ENCODE data around the gene MAPK9.
A peak's percentile ranks its signal among the peaks of the same experiment; 100 is the strongest.

MAPK9 gene

DNA sequence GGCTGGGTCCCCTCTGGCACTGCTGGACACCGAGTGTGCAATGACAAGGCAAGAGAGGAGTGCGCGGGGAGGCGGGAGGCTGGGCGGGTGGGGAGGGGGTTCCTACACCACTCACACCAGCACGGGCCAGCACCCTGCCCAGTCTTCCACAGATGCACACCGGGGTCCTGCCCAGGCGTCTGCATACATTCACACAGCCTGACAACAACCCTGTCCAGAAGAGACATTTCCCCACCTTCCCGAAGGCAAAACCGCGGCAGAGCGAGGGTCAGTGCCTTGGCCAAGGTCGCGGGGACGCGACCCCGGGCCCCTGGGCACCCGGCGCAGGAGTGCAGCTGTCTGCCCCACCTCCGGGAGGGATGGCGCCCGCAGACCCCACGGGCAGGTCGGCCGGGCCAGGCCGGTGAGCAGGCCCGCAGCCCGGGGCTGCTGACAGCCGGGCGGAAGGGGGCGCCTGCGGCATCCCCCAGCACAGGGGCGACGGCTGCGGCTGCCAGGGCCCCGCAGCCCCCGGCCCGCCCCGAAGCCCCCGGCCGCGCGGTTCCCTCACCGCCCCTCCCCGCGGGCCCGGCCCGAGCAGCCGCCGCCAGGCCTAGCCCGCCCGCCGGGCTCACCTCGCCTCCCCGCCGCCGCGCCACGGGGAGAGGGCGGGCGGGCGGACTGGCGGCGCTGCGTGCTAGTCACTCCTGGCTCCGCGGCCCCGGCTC, 496 bp downstream of the MAPK9 start:
- peaks cover 36% of the 10 kb centered on the region for H3K4me1 Mint-ChIP-seq
- peak overlapping the region; percentile 99 for H3K27ac Mint-ChIP-seq
- DNase-seq (ENCODE audit: low spot score in 2 of 2) (peak in 1 of 2 donors; percentile 9), ATAC-seq (ENCODE audit: low read depth) (peak; percentile 22)
- no peaks in the 10 kb centered on the region for H3K27me3 Mint-ChIP-seq
- peaks cover 8% of the 10 kb centered on the region for H3K36me3 Mint-ChIP-seq
- H3K4me3 Mint-ChIP-seq = peak overlapping the region; percentile 94
- H3K9me3 Mint-ChIP-seq = no peaks in the 10 kb centered on the region

DNA sequence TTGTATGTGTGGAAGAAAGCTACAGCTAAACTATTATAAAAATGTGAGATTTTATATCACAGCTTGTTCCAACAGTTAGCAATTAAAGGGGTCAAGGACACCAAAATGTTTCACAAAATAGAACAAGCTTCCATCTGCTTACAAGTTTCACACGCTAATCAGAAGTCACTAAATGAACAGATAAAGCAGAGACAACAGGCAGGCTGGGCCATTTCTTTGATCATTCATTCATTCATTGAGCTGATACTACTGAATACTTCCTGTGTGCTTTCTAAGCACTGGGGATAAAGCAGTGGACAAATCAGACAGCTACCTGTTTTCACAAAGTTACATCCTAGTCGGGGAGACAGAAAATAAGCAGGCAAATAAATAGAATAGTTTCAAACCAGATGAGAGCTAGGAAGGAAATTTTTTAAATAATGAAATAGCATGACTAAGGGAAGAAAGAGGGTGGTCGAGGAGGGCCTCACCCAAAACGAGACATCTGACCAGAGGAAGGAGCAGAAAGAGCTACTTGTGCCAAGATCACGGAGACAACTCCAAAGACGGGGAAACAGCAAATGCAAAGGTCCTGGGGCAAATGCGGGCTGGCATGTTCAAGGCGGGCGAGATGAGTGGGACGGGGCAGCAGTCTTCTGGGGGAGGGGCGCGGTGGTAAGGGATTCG, 1.2 kb downstream of the MAPK9 start:
- peaks cover 11% of the 10 kb centered on the region for H3K36me3 Mint-ChIP-seq
- H3K4me1 Mint-ChIP-seq = peaks cover 36% of the 10 kb centered on the region
- DNase-seq (ENCODE audit: low spot score in 2 of 2) (no peak), ATAC-seq (ENCODE audit: low read depth) (no peak)
- no peaks in the 10 kb centered on the region for H3K27me3 Mint-ChIP-seq
- H3K9me3 Mint-ChIP-seq = no peaks in the 10 kb centered on the region
- H3K27ac Mint-ChIP-seq = peak overlapping the region; percentile 90
- H3K4me3 Mint-ChIP-seq = peak overlapping the region; percentile 94

DNA sequence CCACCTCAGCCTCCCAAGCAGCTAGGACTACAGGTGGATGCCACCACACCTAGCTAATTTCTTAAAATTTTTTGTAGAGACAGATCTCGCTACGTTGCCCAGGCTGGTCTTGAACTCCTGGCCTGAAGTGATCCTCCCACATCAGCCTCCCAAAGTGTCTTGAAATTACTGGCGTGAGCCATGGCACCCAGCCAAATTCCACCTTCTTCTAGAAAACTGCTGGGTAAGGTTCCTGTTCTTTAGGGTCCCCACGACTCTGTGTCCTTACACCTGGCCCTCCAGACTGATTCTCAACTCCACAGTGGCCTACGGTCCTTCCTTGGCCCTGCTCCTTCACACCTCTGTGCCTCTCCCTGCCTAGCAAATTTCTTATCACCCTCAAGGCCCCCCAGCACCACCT, 1.9 kb downstream of the MAPK9 start:
- Mint-ChIP-seq H3K9me3 (no peaks in the 10 kb centered on the region), H3K27ac (no peak overlapping the region), H3K27me3 (no peaks in the 10 kb centered on the region), H3K4me1 (peaks cover 40% of the 10 kb centered on the region), H3K36me3 (peaks cover 16% of the 10 kb centered on the region), H3K4me3 (peak overlapping the region; percentile 94)
- DNase-seq (ENCODE audit: low spot score in 2 of 2) (no peak), ATAC-seq (ENCODE audit: low read depth) (no peak)

DNA sequence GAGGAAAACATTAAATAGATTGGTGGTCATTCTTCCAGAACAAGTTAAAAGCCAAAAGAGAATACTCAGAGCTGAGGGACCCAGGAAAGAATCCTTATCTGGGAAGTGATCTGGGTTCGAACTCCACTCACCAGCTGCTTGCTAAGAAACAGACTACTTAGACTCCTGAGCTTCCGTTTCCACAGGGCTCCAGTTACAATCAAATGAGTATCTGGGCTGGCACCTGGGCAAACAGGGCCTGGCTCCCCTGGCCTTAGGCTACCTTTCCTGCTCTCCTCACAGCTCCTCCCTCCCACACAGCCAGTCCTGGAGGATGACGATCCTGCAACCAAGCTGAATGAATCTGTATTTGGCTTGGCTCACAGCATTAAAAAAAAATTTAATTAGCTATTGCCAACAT, 2.5 kb downstream of the MAPK9 start:
- H3K27ac Mint-ChIP-seq = no peak overlapping the region
- H3K36me3 Mint-ChIP-seq = peaks cover 21% of the 10 kb centered on the region
- no peak for DNase-seq (ENCODE audit: low spot score in 2 of 2)
- peaks cover 42% of the 10 kb centered on the region for H3K4me1 Mint-ChIP-seq
- no peak for ATAC-seq (ENCODE audit: low read depth)
- no peaks in the 10 kb centered on the region for H3K9me3 Mint-ChIP-seq
- H3K4me3 Mint-ChIP-seq = no peak overlapping the region
- no peaks in the 10 kb centered on the region for H3K27me3 Mint-ChIP-seq

DNA sequence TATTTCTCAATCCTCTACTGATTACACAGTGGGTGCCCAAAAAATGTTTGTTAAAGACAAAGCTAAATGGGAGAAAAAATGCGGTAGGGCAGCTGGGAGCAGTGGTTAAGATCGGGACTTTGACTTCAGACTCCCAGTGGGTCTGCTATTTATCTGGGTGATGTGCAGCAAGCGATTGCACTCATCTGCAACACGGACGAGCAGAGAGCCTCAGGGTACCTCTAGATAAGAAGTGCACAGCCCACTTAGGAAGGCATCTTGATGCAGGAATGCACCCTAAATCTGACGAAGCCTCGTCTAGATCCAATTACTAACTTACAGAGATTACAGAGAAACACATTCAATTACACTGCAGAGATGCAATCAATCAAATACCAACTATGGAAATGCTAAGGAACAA, 4.0 kb downstream of the MAPK9 start:
- H3K9me3 Mint-ChIP-seq = no peaks in the 10 kb centered on the region
- peaks cover 31% of the 10 kb centered on the region for H3K4me1 Mint-ChIP-seq
- DNase-seq (ENCODE audit: low spot score in 2 of 2) (no peak), ATAC-seq (ENCODE audit: low read depth) (no peak)
- no peak overlapping the region for H3K4me3 Mint-ChIP-seq
- no peak overlapping the region for H3K27ac Mint-ChIP-seq
- H3K27me3 Mint-ChIP-seq = no peaks in the 10 kb centered on the region
- H3K36me3 Mint-ChIP-seq = peaks cover 32% of the 10 kb centered on the region

DNA sequence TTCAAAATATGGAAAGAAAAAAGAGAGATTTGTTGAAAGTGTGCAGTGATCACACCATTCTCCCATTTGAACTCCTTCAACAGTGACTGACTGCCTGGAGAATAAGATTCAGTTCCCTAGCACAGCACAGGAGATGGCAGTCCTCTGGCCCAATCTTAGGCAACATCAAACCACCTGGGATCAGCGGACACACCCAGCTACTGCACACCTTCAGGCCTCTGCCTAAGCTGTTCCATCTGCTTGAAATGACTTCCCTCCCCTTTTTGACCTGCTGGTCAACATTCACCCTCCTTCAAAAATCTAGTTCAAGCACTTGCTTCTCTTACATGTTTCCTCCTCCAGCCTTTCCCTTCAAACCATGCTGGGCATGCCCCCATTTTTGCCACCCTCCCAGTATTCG, 4.5 kb downstream of the MAPK9 start:
- H3K4me3 Mint-ChIP-seq = no peak overlapping the region
- DNase-seq (ENCODE audit: low spot score in 2 of 2) (no peak), ATAC-seq (ENCODE audit: low read depth) (no peak)
- H3K9me3 Mint-ChIP-seq = no peaks in the 10 kb centered on the region
- no peak overlapping the region for H3K27ac Mint-ChIP-seq
- H3K27me3 Mint-ChIP-seq = no peaks in the 10 kb centered on the region
- H3K36me3 Mint-ChIP-seq = peaks cover 37% of the 10 kb centered on the region
- peaks cover 28% of the 10 kb centered on the region for H3K4me1 Mint-ChIP-seq

DNA sequence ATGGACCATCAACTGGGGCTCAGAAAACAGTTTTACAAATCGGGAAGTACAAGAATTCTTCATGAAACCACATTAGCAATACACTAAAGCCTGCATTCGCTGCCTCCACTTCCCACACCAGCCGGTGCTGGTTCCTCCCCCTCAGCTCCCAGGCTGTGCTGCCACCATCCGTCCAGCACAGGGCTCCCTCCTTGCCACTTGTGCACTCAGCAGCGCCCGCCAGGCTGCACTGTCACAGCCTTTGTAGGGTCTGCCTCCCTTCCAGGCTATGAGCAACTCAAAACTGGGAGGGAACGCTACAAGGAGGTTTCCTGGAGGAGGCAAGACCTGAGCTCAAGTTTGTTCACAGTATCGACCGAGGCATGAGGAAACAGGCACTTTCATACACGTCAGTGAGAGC, 7.7 kb downstream of the MAPK9 start:
- H3K27ac Mint-ChIP-seq = no peak overlapping the region
- ATAC-seq (ENCODE audit: low read depth) (no peak), DNase-seq (ENCODE audit: low spot score in 2 of 2) (no peak)
- peaks cover 20% of the 10 kb centered on the region for H3K4me1 Mint-ChIP-seq
- H3K9me3 Mint-ChIP-seq = peaks cover 3% of the 10 kb centered on the region
- H3K36me3 Mint-ChIP-seq = peaks cover 57% of the 10 kb centered on the region
- no peak overlapping the region for H3K4me3 Mint-ChIP-seq
- H3K27me3 Mint-ChIP-seq = no peaks in the 10 kb centered on the region

DNA sequence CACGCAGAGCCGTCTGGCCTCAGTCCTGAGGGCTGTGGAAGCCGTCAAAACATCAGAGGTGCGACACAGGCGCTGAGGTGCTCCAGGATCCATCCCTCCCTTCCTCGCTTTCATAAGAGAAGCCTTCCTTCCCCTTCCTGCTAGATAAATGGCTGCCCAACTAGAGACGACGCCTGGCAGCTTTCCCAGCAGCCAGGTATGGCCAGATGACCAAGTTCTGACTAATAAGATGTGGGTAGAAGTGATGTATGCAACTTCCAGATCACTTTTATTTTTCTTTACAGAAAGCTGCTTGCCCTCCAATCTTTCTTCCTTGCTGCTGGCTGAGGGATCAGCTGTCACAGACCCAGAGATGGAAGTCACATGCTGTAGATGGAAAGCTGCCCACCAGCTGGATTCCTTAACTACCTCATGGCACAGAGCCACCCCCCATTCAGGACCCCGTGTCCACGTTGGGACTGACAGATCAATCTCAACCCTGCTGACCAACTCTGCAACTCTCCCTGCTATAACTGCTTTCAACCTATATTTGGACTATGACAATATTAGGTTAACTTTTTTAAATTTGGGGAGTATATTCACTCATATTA, 8.8 kb downstream of the MAPK9 start:
- no peak overlapping the region for H3K27ac Mint-ChIP-seq
- no peaks in the 10 kb centered on the region for H3K27me3 Mint-ChIP-seq
- DNase-seq (ENCODE audit: low spot score in 2 of 2) = no peak
- ATAC-seq (ENCODE audit: low read depth) = no peak
- no peak overlapping the region for H3K4me3 Mint-ChIP-seq
- H3K9me3 Mint-ChIP-seq = peaks cover 4% of the 10 kb centered on the region
- peaks cover 61% of the 10 kb centered on the region for H3K36me3 Mint-ChIP-seq
- H3K4me1 Mint-ChIP-seq = peaks cover 18% of the 10 kb centered on the region

DNA sequence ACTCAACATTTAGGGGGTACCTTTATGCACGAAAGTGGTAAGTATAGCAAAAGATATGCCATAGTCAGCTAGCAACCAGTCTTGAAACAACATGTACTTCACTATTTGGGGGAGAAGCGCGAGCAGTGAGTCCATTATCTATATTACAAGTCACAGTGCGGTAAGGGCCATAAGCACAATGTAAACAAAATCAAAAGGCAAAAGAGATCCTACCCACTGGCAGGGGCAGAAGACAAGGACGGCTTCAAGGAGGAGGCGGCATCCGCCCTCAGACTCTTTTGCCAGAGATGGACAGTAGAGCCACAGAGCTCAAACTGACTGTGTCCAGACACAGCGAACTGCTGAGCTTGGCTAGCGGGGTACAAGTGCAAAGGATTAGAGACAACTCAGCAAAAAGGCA, 9.6 kb downstream of the MAPK9 start:
- Mint-ChIP-seq H3K9me3 (peaks cover 6% of the 10 kb centered on the region), H3K27me3 (no peaks in the 10 kb centered on the region), H3K4me1 (peaks cover 12% of the 10 kb centered on the region), H3K27ac (no peak overlapping the region), H3K36me3 (peaks cover 65% of the 10 kb centered on the region), H3K4me3 (no peak overlapping the region)
- ATAC-seq (ENCODE audit: low read depth) = no peak
- no peak for DNase-seq (ENCODE audit: low spot score in 2 of 2)

DNA sequence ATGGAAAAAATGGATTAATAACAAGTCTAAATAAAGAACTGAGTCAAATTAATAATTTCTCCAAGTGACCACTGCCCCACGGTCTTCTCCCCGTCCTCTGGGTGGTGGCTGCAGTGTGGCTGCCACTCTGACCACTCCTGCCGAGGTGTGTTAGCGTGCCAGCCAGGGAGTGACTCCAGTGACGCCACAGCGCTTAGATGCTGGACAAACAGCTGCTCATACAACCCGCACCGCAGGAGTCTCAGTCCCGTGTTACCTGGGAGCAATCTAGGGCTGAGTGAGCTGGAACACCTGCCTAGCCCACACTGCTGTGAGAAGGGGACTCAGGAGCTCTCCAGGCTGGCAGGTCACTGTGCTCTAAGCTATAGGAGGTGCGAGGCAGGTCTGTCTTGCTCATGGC, 10.2 kb downstream of the MAPK9 start:
- Mint-ChIP-seq H3K27ac (no peak overlapping the region), H3K27me3 (no peaks in the 10 kb centered on the region), H3K4me3 (no peak overlapping the region), H3K4me1 (peaks cover 12% of the 10 kb centered on the region), H3K9me3 (peaks cover 8% of the 10 kb centered on the region), H3K36me3 (peaks cover 66% of the 10 kb centered on the region)
- DNase-seq (ENCODE audit: low spot score in 2 of 2) (no peak), ATAC-seq (ENCODE audit: low read depth) (no peak)

DNA sequence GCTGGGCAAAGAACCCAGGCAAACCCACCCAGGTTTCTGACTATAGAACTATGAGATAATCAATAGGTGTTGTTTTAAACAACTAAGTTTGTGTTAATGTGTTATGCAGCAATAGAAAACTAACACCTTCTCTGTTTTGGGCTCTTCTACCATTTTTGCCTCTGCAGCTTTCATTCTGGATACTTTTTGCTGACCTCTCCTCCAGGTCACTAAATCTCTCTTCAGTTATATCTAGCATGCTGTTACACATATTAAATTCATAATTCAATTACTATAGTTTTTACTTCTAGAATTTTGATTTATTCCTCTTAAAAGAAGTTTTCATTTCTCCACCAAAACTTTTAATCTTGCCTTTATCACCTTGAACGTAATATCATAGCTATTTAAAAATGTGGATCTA, 17.2 kb downstream of the MAPK9 start:
- Mint-ChIP-seq H3K36me3 (peaks cover 61% of the 10 kb centered on the region), H3K27me3 (no peaks in the 10 kb centered on the region), H3K9me3 (peaks cover 30% of the 10 kb centered on the region), H3K4me3 (no peak overlapping the region), H3K27ac (no peak overlapping the region), H3K4me1 (no peaks in the 10 kb centered on the region)
- ATAC-seq (ENCODE audit: low read depth) = no peak
- DNase-seq (ENCODE audit: low spot score in 2 of 2) = no peak

DNA sequence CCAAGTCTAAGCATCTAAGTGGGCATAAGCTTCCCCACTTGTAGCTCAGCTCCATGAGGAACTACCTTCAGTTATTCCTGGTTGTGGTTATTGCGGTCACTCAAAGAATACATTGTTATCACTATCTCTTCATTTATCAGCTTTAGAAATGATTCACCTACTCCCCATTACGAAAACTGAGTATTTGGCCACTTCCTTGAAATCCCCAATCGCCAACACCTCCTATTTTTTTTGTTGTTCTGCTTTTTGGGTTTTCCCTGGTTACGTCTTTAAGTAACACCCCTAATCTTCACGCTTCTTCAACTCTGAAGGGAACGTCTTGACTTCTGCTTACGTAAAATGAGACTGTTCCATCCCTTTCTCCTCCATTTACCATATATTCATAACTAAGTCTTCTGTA, 20.7 kb downstream of the MAPK9 start:
- Mint-ChIP-seq H3K4me3 (no peak overlapping the region), H3K27ac (no peak overlapping the region), H3K36me3 (peaks cover 61% of the 10 kb centered on the region), H3K4me1 (no peaks in the 10 kb centered on the region), H3K27me3 (no peaks in the 10 kb centered on the region), H3K9me3 (peaks cover 22% of the 10 kb centered on the region)
- ATAC-seq (ENCODE audit: low read depth) = no peak
- no peak for DNase-seq (ENCODE audit: low spot score in 2 of 2)

DNA sequence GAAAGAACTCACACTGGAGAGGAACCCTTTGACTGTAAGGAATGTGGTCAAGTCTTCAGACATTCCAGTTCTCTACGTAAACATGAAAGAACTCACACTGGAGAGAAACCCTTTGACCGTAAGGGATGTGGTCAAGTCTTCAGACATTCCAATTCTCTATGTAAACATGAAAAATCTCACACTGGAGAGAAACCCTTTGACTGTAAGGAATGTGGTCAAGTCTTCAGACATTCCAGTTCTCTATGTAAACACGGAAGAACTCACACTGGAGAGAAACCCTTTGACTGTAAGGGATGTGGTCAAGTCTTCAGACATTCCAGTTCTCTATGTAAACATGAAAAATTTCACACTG, 32.6 kb downstream of the MAPK9 start:
- H3K36me3 Mint-ChIP-seq = peaks cover 70% of the 10 kb centered on the region
- H3K9me3 Mint-ChIP-seq = peaks cover 26% of the 10 kb centered on the region
- H3K27me3 Mint-ChIP-seq = no peaks in the 10 kb centered on the region
- DNase-seq (ENCODE audit: low spot score in 2 of 2) = no peak
- no peak for ATAC-seq (ENCODE audit: low read depth)
- no peak overlapping the region for H3K4me3 Mint-ChIP-seq
- H3K4me1 Mint-ChIP-seq = no peaks in the 10 kb centered on the region
- H3K27ac Mint-ChIP-seq = no peak overlapping the region

DNA sequence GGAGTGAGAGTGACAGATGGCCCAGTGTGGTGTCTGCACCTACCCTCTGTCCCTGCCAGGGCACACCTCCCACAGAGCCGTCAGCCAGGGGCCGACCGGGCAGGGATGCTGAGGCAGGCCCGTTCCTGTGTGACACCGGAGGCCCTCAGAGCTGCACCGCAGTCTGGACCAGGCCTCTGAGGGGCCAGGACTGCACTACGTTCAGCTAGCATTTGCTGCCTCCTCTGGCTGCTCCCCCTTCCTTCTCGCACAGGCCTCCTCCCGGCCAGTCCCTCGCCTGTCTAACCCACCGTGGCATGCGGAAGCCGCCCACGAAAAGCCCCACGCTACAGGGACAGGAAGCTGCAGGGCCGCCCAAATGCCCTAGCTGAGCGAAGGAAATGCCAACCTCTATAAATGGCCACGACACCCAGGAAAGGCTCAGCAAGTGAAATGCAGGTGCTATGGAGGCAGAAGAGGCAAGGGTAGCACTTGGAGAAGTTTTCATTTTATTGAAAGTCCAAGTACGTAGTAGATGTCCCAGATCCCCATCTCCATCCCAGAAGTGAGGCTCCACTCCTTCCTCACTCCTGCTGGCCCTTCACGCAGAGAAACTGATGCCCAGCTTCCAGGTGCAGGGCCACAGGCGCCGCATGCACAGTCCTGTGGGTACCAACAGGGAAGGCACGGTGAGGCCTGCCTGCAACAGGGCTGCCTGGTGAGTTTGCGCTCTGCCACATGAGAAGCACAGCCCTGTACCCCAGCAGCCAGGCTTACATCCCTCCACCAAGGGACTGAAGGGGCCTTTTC, 38.7 kb downstream of the MAPK9 start:
- no peak for ATAC-seq (ENCODE audit: low read depth)
- H3K9me3 Mint-ChIP-seq = peaks cover 28% of the 10 kb centered on the region

More for the DNA sequence above, 38.7 kb downstream of the MAPK9 start:
- Mint-ChIP-seq H3K27me3 (no peaks in the 10 kb centered on the region), H3K4me1 (no peaks in the 10 kb centered on the region), H3K27ac (no peak overlapping the region), H3K36me3 (peaks cover 68% of the 10 kb centered on the region), H3K4me3 (no peak overlapping the region)
- DNase-seq (ENCODE audit: low spot score in 2 of 2) = no peak
